Epithelial cell of esophagus (primary cell): ENCODE results near the gene ZNF556.

Source experiments
- DNase-seq: peaks from one replicate; pipeline ENCODE4 v3.0.0; 2010; ENCODE audit warnings: low read depth
- H3K4me3 ChIP-seq: 2 replicates; pipeline ENCODE4 v1.5.1; 2011; ENCODE audit warnings: mild to moderate bottlenecking, low read length, control low read depth
- CTCF ChIP-seq: IDR thresholded peaks from 2 replicates; pipeline ENCODE4 v1.5.1; 2011; ENCODE audit warnings: low read depth, mild to moderate bottlenecking, low read length, control low read depth, inconsistent platforms; ENCODE audit not compliant: insufficient read depth; ENCODE audit errors: missing control alignments

Gene ZNF556

GRCh38 chr19:2827022-2827421, 40.1 kb upstream of the ZNF556 start:
- no peak for DNase-seq
- TF ChIP-seq CTCF = no peak
- H3K4me3 ChIP-seq = no peak overlapping the region

DNA sequence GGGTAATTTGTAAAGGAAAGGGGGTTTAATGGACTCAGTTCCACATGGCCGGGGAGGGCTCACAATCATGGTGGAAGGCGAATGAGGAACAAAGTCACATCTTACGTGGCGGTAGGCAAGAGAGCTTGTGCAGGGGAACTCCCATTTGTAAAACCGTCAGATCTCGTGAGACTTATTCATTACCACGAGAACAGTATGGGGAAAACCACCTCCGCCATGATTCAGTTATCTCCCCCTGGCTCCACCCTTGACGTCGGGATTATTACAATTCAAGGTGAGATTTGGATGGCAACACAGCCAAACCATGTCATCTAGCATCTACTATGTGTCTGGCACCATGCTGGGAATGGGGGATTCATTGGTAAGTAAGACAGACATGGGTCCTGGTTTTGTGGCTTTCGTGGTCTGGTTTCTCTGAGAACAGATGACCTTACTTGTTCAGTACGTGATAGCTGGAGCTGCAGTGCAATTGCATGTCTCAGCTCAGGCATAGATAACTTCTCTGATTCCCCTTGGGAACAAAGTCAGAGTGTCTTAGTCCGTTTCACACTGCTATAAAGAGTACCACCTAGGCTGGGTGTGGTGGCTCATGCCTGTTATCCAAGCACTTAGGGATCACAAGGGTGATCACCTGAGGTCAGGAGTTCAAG, 39.2 kb upstream of the ZNF556 start:
- H3K4me3 ChIP-seq = no peak overlapping the region
- DNase-seq = no peak
- no peak for TF ChIP-seq CTCF

- no peak for TF ChIP-seq CTCF
- no peak for DNase-seq
- H3K4me3 ChIP-seq = no peak overlapping the region
Observed at GRCh38 chr19:2834294-2834871, 32.8 kb upstream of the ZNF556 start.

DNA sequence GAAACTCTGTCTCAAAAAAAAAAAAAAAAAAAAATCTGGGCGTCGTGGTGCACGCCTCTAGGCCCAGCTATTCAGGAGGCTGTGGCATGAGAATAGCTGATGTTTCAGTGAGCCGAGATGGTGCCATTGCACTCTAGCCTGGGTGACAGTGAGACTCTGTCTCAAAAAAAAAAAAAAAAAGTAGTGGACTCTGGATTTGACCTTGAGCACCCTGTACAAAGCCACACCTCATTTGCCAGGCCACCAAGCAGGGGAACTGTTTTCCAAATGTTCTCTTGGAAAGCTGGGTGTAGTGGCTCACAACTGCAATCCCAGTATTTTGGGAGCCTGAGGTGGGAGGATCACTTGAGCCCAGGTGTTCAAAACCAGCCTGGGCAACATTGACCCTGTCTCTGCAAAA, 29.7 kb upstream of the ZNF556 start:
- DNase-seq = no peak
- H3K4me3 ChIP-seq = no peak overlapping the region
- no peak for TF ChIP-seq CTCF

DNA sequence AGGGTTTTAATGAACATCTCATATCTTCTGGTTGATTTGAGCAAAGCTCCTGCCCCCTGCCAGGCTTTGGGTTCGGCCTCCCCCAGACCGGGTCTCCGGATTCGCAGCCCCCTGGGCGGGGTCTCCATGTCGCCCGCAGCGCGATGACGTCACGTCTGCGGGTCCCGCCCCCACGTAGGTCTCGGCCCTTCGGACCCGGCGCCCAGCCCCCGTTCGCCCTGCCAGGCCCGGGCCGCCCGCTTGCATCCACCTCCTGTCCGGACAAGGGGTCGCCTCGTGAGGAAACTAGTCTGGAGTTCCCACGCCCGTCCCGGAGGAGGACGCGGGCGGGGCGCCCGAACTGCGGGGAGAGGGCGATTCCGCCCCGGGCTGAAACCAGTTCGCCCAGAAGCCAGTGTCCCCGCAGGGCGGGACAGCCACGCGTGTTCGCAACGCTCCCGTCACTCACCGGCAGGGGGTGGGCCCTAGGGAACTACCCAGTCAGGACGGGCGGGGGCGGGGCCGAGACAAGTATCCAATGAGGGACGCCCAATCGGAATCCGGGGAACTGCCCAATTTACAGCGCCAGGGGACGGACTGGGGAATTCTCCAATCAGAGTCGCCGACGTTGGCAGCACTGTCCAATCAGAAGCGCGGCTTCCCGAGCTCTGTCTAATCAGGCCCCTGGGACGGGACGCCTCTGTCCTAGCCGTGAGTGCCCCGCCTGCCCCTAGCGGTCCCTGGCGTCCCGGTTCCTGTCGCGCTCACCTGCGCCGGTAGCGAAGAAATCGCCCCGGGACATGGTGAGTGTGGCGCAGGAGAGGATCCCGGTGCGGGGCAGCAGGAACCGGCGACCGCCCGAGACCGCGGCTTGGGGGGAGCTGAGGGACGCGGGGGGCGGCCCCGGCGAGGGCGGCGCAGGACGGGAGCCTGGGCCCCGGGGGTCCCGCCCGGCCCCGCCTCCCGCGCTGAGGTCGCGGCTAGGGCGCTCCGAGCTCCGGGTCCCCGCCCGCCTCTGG, 26.0 kb upstream of the ZNF556 start, which contains the start of gene ZNF555:
TSS of gene ZNF555 (plus strand) at position 682 of the 998 bp plus-strand sequence. CDS start at position 780, 98 bp downstream.
- peak within 1 kb of the TSS; percentile 75 for H3K4me3 ChIP-seq
- peak; percentile 43 for TF ChIP-seq CTCF
- DNase-seq = peak; percentile 100

- no peak for TF ChIP-seq CTCF
- peak overlapping the region; percentile 75 for H3K4me3 ChIP-seq
- no peak for DNase-seq
Observed at GRCh38 chr19:2841855-2842574, 25.1 kb upstream of the ZNF556 start.
